Thyroid gland (tissue), 4 donors: ENCODE measurements around the gene MGME1.

Experiments
- CTCF ChIP-seq, 6 experiments: fragments of 200-600 bp in 3 of 6; fragments of 450-650 bp in 3 of 6; sonication (generic) in 3 of 6; IDR thresholded peaks; one replicate each; pipeline ENCODE4 v1.5.1; 2016 to 2019; ENCODE audit warnings: antibody characterized with exemption in 6 of 6, mild to moderate bottlenecking in 2 of 6, inconsistent platforms in 1 of 6, moderate library complexity in 1 of 6
- POLR2A ChIP-seq, 2 donors: fragments of 450-650 bp; IDR thresholded peaks; one replicate each; pipeline ENCODE4 v1.6.1; 2017; ENCODE audit warnings: antibody characterized with exemption in 2 of 2, mild to moderate bottlenecking in 2 of 2, moderate library complexity in 1 of 2

GRCh38 chr20:18014411-18014810 is 45.6 kb downstream of the MGME1 start:
- TF ChIP-seq CTCF (IDR thresholded peaks at IDR 0.05) (no peak), POLR2A (IDR thresholded peaks at IDR 0.05) (no peak)
